K562 (cell line): ENCODE measurements around the gene ADAT3. TPM values are rescaled to one million over a fixed set of nuclear protein-coding genes. Genes with fewer than 3 reads are reported as not detected.
A peak's percentile ranks its signal among the peaks of the same experiment; 100 is the strongest.

Experiments used
- ATF1 ChIP-seq, 2 experiments: fragments of 450-650 bp in 1 of 2; IDR thresholded peaks; 2 replicates each; pipeline ENCODE4 v1.6.1; 2016; ENCODE audit warnings: missing compliant biosample characterization in 1 of 2, missing genetic modification characterization in 1 of 2
- CEBPG ChIP-seq, 3 experiments: fragments of 200-800 bp in 1 of 3; sonication (Bioruptor generic) in 1 of 3; sonication (generic) in 1 of 3; formaldehyde crosslinking in 1 of 3; IDR thresholded peaks in 2 of 3; conservative IDR thresholded peaks in 1 of 3; 2 replicates each; pipeline versions ENCODE4 v1.6.1 to v1.8.0; 2016 to 2022; ENCODE audit warnings: missing compliant biosample characterization in 2 of 3, missing genetic modification characterization in 2 of 3, mild to moderate bottlenecking in 1 of 3, missing genetic modification reagents in 1 of 3
- DPF2 ChIP-seq: fragments of 450-650 bp; IDR thresholded peaks from 2 replicates; pipeline ENCODE4 v1.6.1; 2016
- FOXK1 ChIP-seq: sonication (generic); formaldehyde crosslinking; IDR thresholded peaks from 2 replicates; pipeline ENCODE4 v1.8.0; 2022; ENCODE audit warnings: missing genetic modification reagents, mild to moderate bottlenecking, borderline replicate concordance
- HNRNPK ChIP-seq: fragments of 200-400 bp; formaldehyde crosslinking; IDR thresholded peaks from one replicate; pipeline ENCODE4 v1.6.1; 2018; ENCODE audit warnings: mild to moderate bottlenecking, low read depth, low read length; ENCODE audit not compliant: poor library complexity, severe bottlenecking
- MAZ ChIP-seq, 2 experiments: fragments of 450-650 bp in 1 of 2; sonication (generic) in 1 of 2; formaldehyde crosslinking; IDR thresholded peaks in 1 of 2; conservative IDR thresholded peaks in 1 of 2; 2 replicates each; pipeline versions ENCODE4 v1.4.0 to v1.5.0; 2020; ENCODE audit warnings: mild to moderate bottlenecking in 1 of 2, missing genetic modification reagents in 1 of 2
- NR2C2 ChIP-seq, 2 experiments: fragments of 200-800 bp in 1 of 2; sonication (Bioruptor generic) in 1 of 2; sonication (generic) in 1 of 2; formaldehyde crosslinking in 1 of 2; IDR thresholded peaks; 2 replicates each; pipeline versions ENCODE4 v1.6.1 to v1.8.0; 2016 to 2022; ENCODE audit warnings: mild to moderate bottlenecking in 1 of 2, missing compliant biosample characterization in 1 of 2, missing genetic modification characterization in 1 of 2, missing genetic modification reagents in 1 of 2
- RBM25 ChIP-seq: fragments of 200-400 bp; formaldehyde crosslinking; IDR thresholded peaks from 2 replicates; pipeline ENCODE4 v1.6.1; 2018; ENCODE audit warnings: low read length, low read depth, moderate library complexity; ENCODE audit not compliant: severe bottlenecking
- RFX7 ChIP-seq: fragments of 250-450 bp; sonication (Bioruptor Pico); IDR thresholded peaks from 2 replicates; pipeline ENCODE4 v1.5.1; 2021; ENCODE audit warnings: mild to moderate bottlenecking
- TEAD2 ChIP-seq: fragments of 450-650 bp; IDR thresholded peaks from 2 replicates; pipeline ENCODE4 v1.6.1; 2016; ENCODE audit warnings: missing genetic modification characterization, control low read depth, missing compliant biosample characterization
- ZBTB7A ChIP-seq: IDR thresholded peaks from 2 replicates; pipeline ENCODE4 v1.6.1; 2011; ENCODE audit warnings: low read depth, mild to moderate bottlenecking, low read length, moderate library complexity, borderline replicate concordance; ENCODE audit not compliant: control insufficient read depth
- ZC3H4 ChIP-seq: sonication (generic); formaldehyde crosslinking; IDR thresholded peaks from 2 replicates; pipeline ENCODE4 v1.9.0; 2021; ENCODE audit warnings: missing genetic modification reagents, borderline replicate concordance
- ZNF644 ChIP-seq: fragments of 200-800 bp; sonication (Bioruptor generic); IDR thresholded peaks from 2 replicates; pipeline ENCODE4 v1.6.1; 2016; ENCODE audit warnings: low read depth, missing genetic modification characterization, missing compliant biosample characterization
- ZNF77 ChIP-seq: fragments of 250-450 bp; sonication (Bioruptor Pico); IDR thresholded peaks from 2 replicates; pipeline ENCODE4 v1.5.0; 2020
- polyA plus RNA-seq, 8 experiments: library from polyadenylated mRNA; depleted of rRNA in 4 of 8; stranded (reverse) in 5 of 8; unstranded in 3 of 8; fragments of >200 nt; fragmentation: Nextera tagmentation in 2 of 8; fragmentation: Illumina TruSeq in 1 of 8; extraction: Ambion mirVana in 2 of 8; extraction: Trizol in 1 of 8; gene quantifications; 2 replicates each; pipeline versions ENCODE4 v1.2.1 to v1.2.3, GENCODE V29; 2011 to 2014; ENCODE audit warnings: inconsistent platforms in 1 of 8, missing spikeins in 1 of 8
- total RNA-seq, 7 experiments: library from RNA; depleted of rRNA in 6 of 7; stranded (reverse); fragments of >200 nt in 6 of 7; fragmentation: Illumina TruSeq in 2 of 7; extraction: Trizol in 2 of 7; gene quantifications; 2 replicates each; pipeline versions ENCODE4 v1.2.1 to v1.2.3, GENCODE V29; 2011 to 2021; ENCODE audit warnings: low replicate concordance in 1 of 7
- TF ChIP-seq, protein P1 (sequence below): fragments of 250-450 bp; sonication (Bioruptor Pico); IDR thresholded peaks from 2 replicates; pipeline ENCODE4 v1.4.0; 2020; ENCODE audit warnings: mild to moderate bottlenecking
- TF ChIP-seq, protein P2 (sequence below): sonication (generic); formaldehyde crosslinking; IDR thresholded peaks from 2 replicates; pipeline ENCODE4 v1.8.0; 2022; ENCODE audit warnings: mild to moderate bottlenecking, missing genetic modification reagents
- TF ChIP-seq, protein P3 (sequence below): IDR thresholded peaks from 3 replicates; pipeline ENCODE4 v1.6.1; 2011; ENCODE audit warnings: borderline replicate concordance, mild to moderate bottlenecking; ENCODE audit not compliant: insufficient read length, insufficient read depth
- TF ChIP-seq, protein P4 (sequence below): conservative IDR thresholded peaks from 2 replicates; pipeline ENCODE4 v1.6.1; 2011; ENCODE audit warnings: low read depth, mild to moderate bottlenecking, low read length; ENCODE audit not compliant: control insufficient read depth
- TF ChIP-seq, protein P5 (sequence below): fragments of 250-450 bp; sonication (Bioruptor Pico); IDR thresholded peaks from 2 replicates; pipeline ENCODE4 v1.8.0; 2022; ENCODE audit warnings: moderate library complexity, mild to moderate bottlenecking, inconsistent platforms

The ADAT3 gene
- total and polyA plus RNA-seq, 9 of the 15 experiments (the other 6 are each of a cell fraction or from before 2014, with no cell fraction given): 0.67 to 15.6 (median 7.8) TPM; not detected in 4

DNA sequence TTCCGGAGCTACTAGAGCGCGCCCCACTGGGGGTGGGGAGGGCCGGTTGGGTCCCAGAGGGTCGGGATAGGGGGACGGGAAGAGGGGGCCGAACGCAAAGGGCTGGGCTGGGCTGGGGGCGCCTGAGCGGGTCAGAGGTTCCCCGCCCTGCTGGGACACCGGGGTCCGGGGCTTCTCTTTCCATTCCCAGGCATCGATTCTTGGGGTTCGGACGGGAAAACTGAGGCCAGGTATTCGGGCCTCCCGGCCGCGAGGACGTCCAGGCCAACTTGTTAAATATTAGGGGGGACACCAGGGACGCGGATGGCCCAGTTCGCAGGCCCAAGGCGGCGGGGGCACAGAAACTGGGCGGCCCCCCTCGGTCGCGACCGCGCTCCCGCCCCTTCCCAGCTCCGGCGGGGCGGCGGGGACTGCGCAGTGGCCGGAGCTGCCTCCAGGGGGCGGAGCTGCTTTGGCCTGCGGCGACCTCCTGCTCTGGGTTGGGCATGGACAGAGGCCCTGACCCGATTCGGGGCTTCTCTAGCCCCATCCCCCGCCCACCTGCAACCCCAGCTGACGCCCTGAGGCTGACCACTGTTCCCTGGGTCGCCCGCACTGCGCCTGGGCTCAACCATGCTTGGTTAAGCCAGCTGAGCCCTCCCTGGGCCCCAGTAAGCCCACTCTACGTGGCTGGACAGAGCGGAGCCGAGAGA is 40.6 kb upstream of the ADAT3 start (continued):
- TF ChIP-seq, protein P1, sequence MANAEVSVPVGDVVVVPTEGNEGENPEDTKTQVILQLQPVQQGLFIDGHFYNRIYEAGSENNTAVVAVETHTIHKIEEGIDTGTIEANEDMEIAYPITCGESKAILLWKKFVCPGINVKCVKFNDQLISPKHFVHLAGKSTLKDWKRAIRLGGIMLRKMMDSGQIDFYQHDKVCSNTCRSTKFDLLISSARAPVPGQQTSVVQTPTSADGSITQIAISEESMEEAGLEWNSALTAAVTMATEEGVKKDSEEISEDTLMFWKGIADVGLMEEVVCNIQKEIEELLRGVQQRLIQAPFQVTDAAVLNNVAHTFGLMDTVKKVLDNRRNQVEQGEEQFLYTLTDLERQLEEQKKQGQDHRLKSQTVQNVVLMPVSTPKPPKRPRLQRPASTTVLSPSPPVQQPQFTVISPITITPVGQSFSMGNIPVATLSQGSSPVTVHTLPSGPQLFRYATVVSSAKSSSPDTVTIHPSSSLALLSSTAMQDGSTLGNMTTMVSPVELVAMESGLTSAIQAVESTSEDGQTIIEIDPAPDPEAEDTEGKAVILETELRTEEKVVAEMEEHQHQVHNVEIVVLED (CRISPR knock-in tag): no peak
- TF ChIP-seq RBM25: no peak
- TF ChIP-seq CEBPG (CRISPR knock-in tag; IDR thresholded peaks at IDR 0.05): no peak
- no peak for TF ChIP-seq CEBPG (tag; conservative IDR thresholded peaks at IDR 0.05 in 1 of 2, IDR thresholded peaks at IDR 0.05 in 1 of 2)
- TF ChIP-seq, protein P2, sequence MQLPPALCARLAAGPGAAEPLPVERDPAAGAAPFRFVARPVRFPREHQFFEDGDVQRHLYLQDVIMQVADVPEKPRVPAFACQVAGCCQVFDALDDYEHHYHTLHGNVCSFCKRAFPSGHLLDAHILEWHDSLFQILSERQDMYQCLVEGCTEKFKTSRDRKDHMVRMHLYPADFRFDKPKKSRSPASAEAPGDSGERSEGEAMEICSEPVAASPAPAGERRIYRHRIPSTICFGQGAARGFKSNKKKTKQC (CRISPR knock-in tag): no peak; the same call in 1 of the 2 replicates
- TF ChIP-seq, protein P3, sequence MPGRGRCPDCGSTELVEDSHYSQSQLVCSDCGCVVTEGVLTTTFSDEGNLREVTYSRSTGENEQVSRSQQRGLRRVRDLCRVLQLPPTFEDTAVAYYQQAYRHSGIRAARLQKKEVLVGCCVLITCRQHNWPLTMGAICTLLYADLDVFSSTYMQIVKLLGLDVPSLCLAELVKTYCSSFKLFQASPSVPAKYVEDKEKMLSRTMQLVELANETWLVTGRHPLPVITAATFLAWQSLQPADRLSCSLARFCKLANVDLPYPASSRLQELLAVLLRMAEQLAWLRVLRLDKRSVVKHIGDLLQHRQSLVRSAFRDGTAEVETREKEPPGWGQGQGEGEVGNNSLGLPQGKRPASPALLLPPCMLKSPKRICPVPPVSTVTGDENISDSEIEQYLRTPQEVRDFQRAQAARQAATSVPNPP: no peak
- TF ChIP-seq RFX7 (CRISPR knock-in tag): no peak
- no peak for TF ChIP-seq ZNF77 (CRISPR knock-in tag)
- TF ChIP-seq ATF1 (CRISPR knock-in tag; IDR thresholded peaks at IDR 0.05): no peak
- peak; percentile 26; the same call in 1 of the 2 replicates for TF ChIP-seq ATF1 (tag; IDR thresholded peaks at IDR 0.05)
- peak; percentile 45 to 85 for TF ChIP-seq MAZ (CRISPR knock-in tag; conservative IDR thresholded peaks at IDR 0.05 in 1 of 2, IDR thresholded peaks at IDR 0.05 in 1 of 2)
- TF ChIP-seq, protein P4, sequence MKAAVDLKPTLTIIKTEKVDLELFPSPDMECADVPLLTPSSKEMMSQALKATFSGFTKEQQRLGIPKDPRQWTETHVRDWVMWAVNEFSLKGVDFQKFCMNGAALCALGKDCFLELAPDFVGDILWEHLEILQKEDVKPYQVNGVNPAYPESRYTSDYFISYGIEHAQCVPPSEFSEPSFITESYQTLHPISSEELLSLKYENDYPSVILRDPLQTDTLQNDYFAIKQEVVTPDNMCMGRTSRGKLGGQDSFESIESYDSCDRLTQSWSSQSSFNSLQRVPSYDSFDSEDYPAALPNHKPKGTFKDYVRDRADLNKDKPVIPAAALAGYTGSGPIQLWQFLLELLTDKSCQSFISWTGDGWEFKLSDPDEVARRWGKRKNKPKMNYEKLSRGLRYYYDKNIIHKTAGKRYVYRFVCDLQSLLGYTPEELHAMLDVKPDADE: 0 out of 2 replicates have a peak, but pooled peaks have one; percentile 22
- TF ChIP-seq NR2C2 (CRISPR knock-in tag; IDR thresholded peaks at IDR 0.05): peak; percentile 29; the same call in 1 of the 2 replicates
- TF ChIP-seq NR2C2 (tag; IDR thresholded peaks at IDR 0.05): peak; percentile 84
- no peak for TF ChIP-seq HNRNPK
- TF ChIP-seq ZNF644 (tag): no peak
- TF ChIP-seq DPF2: 0 out of 2 replicates have a peak, but pooled peaks have one; percentile 32
- no peak for TF ChIP-seq TEAD2
- no peak for TF ChIP-seq ZC3H4 (CRISPR knock-in tag)
- no peak for TF ChIP-seq FOXK1 (CRISPR knock-in tag)
- TF ChIP-seq ZBTB7A: peak; percentile 92
- TF ChIP-seq, protein P5, sequence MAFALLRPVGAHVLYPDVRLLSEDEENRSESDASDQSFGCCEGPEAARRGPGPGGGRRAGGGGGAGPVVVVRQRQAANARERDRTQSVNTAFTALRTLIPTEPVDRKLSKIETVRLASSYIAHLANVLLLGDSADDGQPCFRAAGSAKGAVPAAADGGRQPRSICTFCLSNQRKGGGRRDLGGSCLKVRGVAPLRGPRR: no peak
